Anterior cingulate cortex (tissue), 58 donors: Measurements from ENCODE around the gene NUDT7.

Experiments used
- DNase-seq, 58 donors: peaks; one replicate each; lab custom pipeline; 2025; lab: John Stamatoyannopoulos, UW

Gene NUDT7

GRCh38 chr16:77767826-77768225, 45.5 kb downstream of the NUDT7 start:
- no peak for DNase-seq

- no peak for DNase-seq
These were observed 53.9 kb downstream of the NUDT7 start for GRCh38 chr16:77775911-77776909.

- no peak for DNase-seq
These were observed 55.4 kb downstream of the NUDT7 start for GRCh38 chr16:77777745-77778144.

- DNase-seq: no peak
These were observed 58.1 kb downstream of the NUDT7 start for GRCh38 chr16:77780378-77780837.

- DNase-seq: no peak
These were observed 58.8 kb downstream of the NUDT7 start for GRCh38 chr16:77781091-77781490.

GRCh38 chr16:77782694-77783093, 60.4 kb downstream of the NUDT7 start:
- DNase-seq: no peak

- no peak for DNase-seq
These were observed 62.4 kb downstream of the NUDT7 start for GRCh38 chr16:77784441-77785372.

- no peak for DNase-seq
These were observed 63.1 kb downstream of the NUDT7 start for GRCh38 chr16:77785373-77785764.

- DNase-seq: no peak
These were observed 64.0 kb downstream of the NUDT7 start for GRCh38 chr16:77786186-77786847.

GRCh38 chr16:77787452-77787851, 65.1 kb downstream of the NUDT7 start:
- no peak for DNase-seq

GRCh38 chr16:77788181-77789084, 66.1 kb downstream of the NUDT7 start, which contains the start of gene VAT1L:
VAT1L (plus strand) TSS chr16:77788564; CDS start chr16:77788683, 119 bp downstream.
- peak in 57 of 58 donors; percentile 7 to 87 (median 56) for DNase-seq

- DNase-seq: no peak
These were observed 67.0 kb downstream of the NUDT7 start for GRCh38 chr16:77789085-77790008.

GRCh38 chr16:77790009-77790372, 67.7 kb downstream of the NUDT7 start:
- peak in 1 of 58 donors; percentile 4 for DNase-seq

GRCh38 chr16:77790912-77791311, 68.6 kb downstream of the NUDT7 start:
- DNase-seq: no peak
